Hepatocyte (in vitro differentiated cells): ENCODE data around the gene KSR1. TPM values are rescaled to one million over a fixed set of nuclear protein-coding genes. Genes with fewer than 3 reads are reported as not detected.

Experiments
- DNase-seq: peaks from one replicate; pipeline ENCODE4 v3.0.0-alpha.2; 2016; ENCODE audit warnings: low spot score
- H2AFZ ChIP-seq: fragments of 200-600 bp; sonication (generic); 2 replicates; pipeline ENCODE4 v1.6.0; 2016; ENCODE audit warnings: antibody characterized with exemption, mild to moderate bottlenecking
- H3K27ac ChIP-seq: fragments of 200-600 bp; sonication (generic); 2 replicates; pipeline ENCODE4 v1.5.1; 2016; ENCODE audit warnings: mild to moderate bottlenecking
- H3K27me3 ChIP-seq: fragments of 200-600 bp; sonication (generic); 2 replicates; pipeline ENCODE4 v1.6.1; 2016
- H3K36me3 ChIP-seq: fragments of 200-600 bp; sonication (generic); replicated peaks from 2 replicates; pipeline ENCODE4 v1.5.1; 2016; ENCODE audit warnings: low read depth; ENCODE audit not compliant: insufficient read depth
- H3K4me1 ChIP-seq: fragments of 200-600 bp; sonication (generic); 2 replicates; pipeline ENCODE4 v1.5.1; 2016; ENCODE audit warnings: mild to moderate bottlenecking, moderate library complexity; ENCODE audit not compliant: insufficient read depth
- H3K4me2 ChIP-seq: fragments of 200-600 bp; sonication (generic); 2 replicates; pipeline ENCODE4 v1.6.0; 2016
- H3K4me3 ChIP-seq: fragments of 200-600 bp; sonication (generic); 2 replicates; pipeline ENCODE4 v1.5.1; 2016; ENCODE audit warnings: mild to moderate bottlenecking
- H3K79me2 ChIP-seq: fragments of 200-600 bp; sonication (generic); 2 replicates; pipeline ENCODE4 v1.6.0; 2017; ENCODE audit warnings: mild to moderate bottlenecking
- H3K9me2 ChIP-seq: fragments of 200-600 bp; sonication (generic); replicated peaks from 2 replicates; pipeline ENCODE4 v1.6.0; 2017; ENCODE audit warnings: mild to moderate bottlenecking; ENCODE audit not compliant: insufficient read depth
- H3K9me3 ChIP-seq: fragments of 200-600 bp; sonication (generic); 2 replicates; pipeline ENCODE4 v1.5.1; 2016; ENCODE audit warnings: low read depth, mild to moderate bottlenecking
- H4K20me1 ChIP-seq: fragments of 200-600 bp; sonication (generic); 2 replicates; pipeline ENCODE4 v1.6.0; 2016; ENCODE audit warnings: mild to moderate bottlenecking; ENCODE audit not compliant: insufficient read depth, poor library complexity, severe bottlenecking
- CTCF ChIP-seq: fragments of 200-600 bp; sonication (generic); IDR thresholded peaks from 2 replicates; pipeline ENCODE4 v1.5.1; 2016; ENCODE audit warnings: antibody characterized with exemption, mild to moderate bottlenecking; ENCODE audit not compliant: poor library complexity
- EZH2 ChIP-seq: fragments of 200-600 bp; sonication (generic); IDR thresholded peaks from 2 replicates; pipeline ENCODE4 v1.6.1; 2016; ENCODE audit warnings: antibody characterized with exemption, mild to moderate bottlenecking, borderline replicate concordance
- EZH2phosphoT487 ChIP-seq: fragments of 200-600 bp; sonication (generic); IDR thresholded peaks from one replicate; pipeline ENCODE4 v1.6.1; 2018; ENCODE audit warnings: antibody characterized with exemption, mild to moderate bottlenecking, low read depth, moderate library complexity; ENCODE audit not compliant: unreplicated experiment, severe bottlenecking
- WGBS: methylation state at CpG from one replicate; pipeline ENCODE4 v1.1.6; 2016; ENCODE audit warnings: low lambda C conversion rate; ENCODE audit errors: missing lambda C conversion rate; 5-methylcytosine and 5-hydroxymethylcytosine counted together
- polyA plus RNA-seq: library from polyadenylated mRNA; unstranded; fragments of >200 nt; fragmentation: Nextera tagmentation; extraction: Ambion mirVana; gene quantifications from 2 replicates; pipeline ENCODE4 v1.2.1, GENCODE V29; 2016
- total RNA-seq: library from RNA; depleted of rRNA; stranded (reverse); fragments of >200 nt; gene quantifications from 2 replicates; pipeline ENCODE4 v1.2.3, GENCODE V29; 2014

The KSR1 gene
- total and polyA plus RNA-seq, 2 experiments from 2014 or later = 16.2 to 32.6 TPM

GRCh38 chr17:27429666-27430382 is 26.4 kb upstream of the KSR1 start:
- Histone ChIP-seq H3K4me3 (no peak overlapping the region), H3K9me2 (no peaks in the 10 kb centered on the region), H3K27ac (no peak overlapping the region), H3K79me2 (no peaks in the 10 kb centered on the region), H2AFZ (no peak overlapping the region), H3K4me2 (no peak overlapping the region), H4K20me1 (no peaks in the 10 kb centered on the region), H3K36me3 (no peaks in the 10 kb centered on the region), H3K4me1 (no peaks in the 10 kb centered on the region), H3K27me3 (no peaks in the 10 kb centered on the region), H3K9me3 (no peaks in the 10 kb centered on the region)
- no peak for DNase-seq
- 86% methylated on average over 20 of the region's 21 CpGs for WGBS
- TF ChIP-seq EZH2 (no peak), EZH2phosphoT487 (no peak), CTCF (no peak)

- WGBS = 78% methylated on average over 7 of the region's 7 CpGs
- Histone ChIP-seq H4K20me1 (no peaks in the 10 kb centered on the region), H3K79me2 (no peaks in the 10 kb centered on the region), H3K36me3 (no peaks in the 10 kb centered on the region), H3K27me3 (no peaks in the 10 kb centered on the region), H3K4me3 (no peak overlapping the region), H3K4me1 (no peaks in the 10 kb centered on the region), H2AFZ (no peak overlapping the region), H3K9me3 (no peaks in the 10 kb centered on the region), H3K9me2 (no peaks in the 10 kb centered on the region), H3K4me2 (no peak overlapping the region), H3K27ac (no peak overlapping the region)
- TF ChIP-seq EZH2 (no peak), CTCF (no peak), EZH2phosphoT487 (no peak)
- DNase-seq = no peak
Measured at GRCh38 chr17:27430383-27430840, 25.8 kb upstream of the KSR1 start.

GRCh38 chr17:27430882-27431491 is 25.3 kb upstream of the KSR1 start:
- no peaks in the 10 kb centered on the region for H3K9me2 ChIP-seq
- H2AFZ ChIP-seq = no peak overlapping the region

More at GRCh38 chr17:27430882-27431491, 25.3 kb upstream of the KSR1 start:
- DNase-seq = peak; percentile 52
- TF ChIP-seq EZH2phosphoT487 (no peak), CTCF (peak; percentile 46)
- Histone ChIP-seq H3K4me3 (no peak overlapping the region), H3K27ac (no peak overlapping the region), H3K27me3 (no peaks in the 10 kb centered on the region), H3K36me3 (no peaks in the 10 kb centered on the region), H4K20me1 (no peaks in the 10 kb centered on the region), H3K4me2 (no peak overlapping the region), H3K79me2 (no peaks in the 10 kb centered on the region), H3K9me3 (no peaks in the 10 kb centered on the region), H3K4me1 (no peaks in the 10 kb centered on the region)
- 81% methylated on average over 10 of the region's 10 CpGs for WGBS
